Stimulated activated CD4-positive, alpha-beta T cell treated with anti-CD3 and anti-CD28 coated beads, Interleukin-4, amount 100 ng/mL, for 4 hours (primary cell): ENCODE data around the gene TMEM79.
A peak's percentile ranks its signal among the peaks of the same experiment; 100 is the strongest.

Source experiments
- DNase-seq, 2 experiments: peaks; one replicate each; pipeline ENCODE4 v3.0.0-alpha.2; 2020

TMEM79 gene, protein sequence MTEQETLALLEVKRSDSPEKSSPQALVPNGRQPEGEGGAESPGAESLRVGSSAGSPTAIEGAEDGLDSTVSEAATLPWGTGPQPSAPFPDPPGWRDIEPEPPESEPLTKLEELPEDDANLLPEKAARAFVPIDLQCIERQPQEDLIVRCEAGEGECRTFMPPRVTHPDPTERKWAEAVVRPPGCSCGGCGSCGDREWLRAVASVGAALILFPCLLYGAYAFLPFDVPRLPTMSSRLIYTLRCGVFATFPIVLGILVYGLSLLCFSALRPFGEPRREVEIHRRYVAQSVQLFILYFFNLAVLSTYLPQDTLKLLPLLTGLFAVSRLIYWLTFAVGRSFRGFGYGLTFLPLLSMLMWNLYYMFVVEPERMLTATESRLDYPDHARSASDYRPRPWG

DNA sequence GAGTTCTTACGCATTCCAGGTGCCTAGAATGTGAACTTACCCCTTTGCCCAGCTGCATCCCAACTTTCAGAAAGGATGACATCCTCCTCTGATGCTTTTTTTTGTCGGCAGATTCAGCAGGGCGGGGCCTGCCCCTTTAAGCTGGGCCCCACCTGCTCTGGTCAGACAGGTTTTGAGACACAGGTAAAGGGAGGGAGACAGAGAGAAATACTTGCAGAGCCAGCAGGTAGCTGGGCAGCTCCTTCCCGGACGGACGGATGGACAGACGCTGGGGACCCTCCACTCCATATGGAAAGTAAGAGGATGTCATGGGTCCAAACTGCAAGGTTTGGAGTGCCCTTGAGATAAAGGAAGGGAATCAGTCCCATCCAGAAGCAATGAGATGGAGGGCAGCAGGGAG lies at the start of gene TMEM79:
Gene TMEM79, plus strand, starts transcription at position 214 of the 400 bp plus-strand sequence. CDS start 902 bp downstream, outside the sequence.
- no peak for DNase-seq

DNA sequence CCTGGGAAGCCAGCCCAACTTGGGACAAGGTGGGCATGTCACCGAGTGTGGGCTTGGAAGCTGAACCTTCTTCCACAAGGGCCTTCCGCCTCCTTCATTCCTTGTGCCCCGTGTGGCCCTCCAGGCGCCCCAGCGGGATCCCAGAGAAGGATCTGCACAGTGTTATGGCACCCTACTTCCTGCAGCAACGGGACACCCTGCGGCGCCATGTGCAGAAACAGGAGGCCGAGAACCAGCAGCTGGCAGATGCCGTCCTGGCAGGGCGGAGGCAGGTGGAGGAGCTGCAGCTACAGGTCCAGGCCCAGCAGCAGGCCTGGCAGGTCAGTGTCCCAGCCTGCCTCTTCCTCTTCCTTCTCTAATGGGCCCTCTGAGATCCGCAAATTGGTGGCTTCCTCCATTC lies 48.0 kb upstream of the TMEM79 start:
- DNase-seq, result no peak

DNA sequence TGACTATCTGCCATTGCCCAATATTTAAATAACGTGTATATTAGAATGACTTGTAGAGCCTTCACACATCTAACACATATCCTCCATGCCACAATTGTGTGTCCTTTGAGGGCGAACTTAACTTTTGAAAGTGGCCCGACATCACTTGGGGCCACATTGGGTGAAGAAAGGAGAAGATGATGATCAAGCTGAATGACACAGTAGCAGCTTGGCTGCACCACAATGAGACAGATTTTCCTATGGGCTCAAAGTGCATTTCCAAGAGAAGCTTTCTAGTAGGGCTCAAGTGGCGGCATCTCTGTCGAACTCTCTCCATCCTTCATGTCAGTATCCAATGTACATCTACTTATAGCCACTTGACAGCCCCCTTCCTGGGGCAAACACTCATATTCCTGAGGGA lies 45.9 kb upstream of the TMEM79 start:
- DNase-seq, result no peak

DNA sequence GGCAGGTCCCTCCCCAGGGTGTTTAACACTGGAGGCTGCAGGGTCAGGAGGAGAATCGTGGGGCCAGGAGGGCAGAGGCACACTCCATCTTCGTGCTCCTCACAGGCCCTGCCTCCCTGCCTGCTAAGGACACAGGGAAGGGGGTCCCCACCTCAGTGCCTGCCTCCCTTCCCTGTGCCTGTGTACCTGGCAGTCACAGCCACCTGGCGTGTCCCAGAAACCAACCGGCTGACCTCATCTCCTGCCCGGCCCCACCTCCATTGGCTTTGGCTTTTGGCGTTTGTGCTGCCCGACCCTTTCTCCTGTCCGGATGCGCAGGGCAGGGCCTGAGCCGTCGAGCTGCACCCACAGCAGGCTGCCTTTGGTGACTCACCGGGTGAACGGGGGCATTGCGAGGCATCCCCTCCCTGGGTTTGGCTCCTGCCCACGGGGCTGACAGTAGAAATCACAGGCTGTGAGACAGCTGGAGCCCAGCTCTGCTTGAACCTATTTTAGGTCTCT lies 42.8 kb upstream of the TMEM79 start:
- DNase-seq, result no peak

DNA sequence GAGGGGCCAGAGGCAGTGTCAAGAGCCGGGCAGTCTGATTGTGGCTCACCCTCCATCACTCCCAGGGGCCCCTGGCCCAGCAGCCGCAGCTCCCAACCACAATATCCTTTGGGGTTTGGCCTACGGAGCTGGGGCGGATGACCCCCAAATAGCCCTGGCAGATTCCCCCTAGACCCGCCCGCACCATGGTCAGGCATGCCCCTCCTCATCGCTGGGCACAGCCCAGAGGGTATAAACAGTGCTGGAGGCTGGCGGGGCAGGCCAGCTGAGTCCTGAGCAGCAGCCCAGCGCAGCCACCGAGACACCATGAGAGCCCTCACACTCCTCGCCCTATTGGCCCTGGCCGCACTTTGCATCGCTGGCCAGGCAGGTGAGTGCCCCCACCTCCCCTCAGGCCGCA lies 42.2 kb upstream of the TMEM79 start, which contains the start of gene BGLAP:
Gene BGLAP, plus strand, starts transcription at position 259 of the 400 bp plus-strand sequence. Its CDS starts 48 bp downstream, at position 307.
- no peak for DNase-seq

DNA sequence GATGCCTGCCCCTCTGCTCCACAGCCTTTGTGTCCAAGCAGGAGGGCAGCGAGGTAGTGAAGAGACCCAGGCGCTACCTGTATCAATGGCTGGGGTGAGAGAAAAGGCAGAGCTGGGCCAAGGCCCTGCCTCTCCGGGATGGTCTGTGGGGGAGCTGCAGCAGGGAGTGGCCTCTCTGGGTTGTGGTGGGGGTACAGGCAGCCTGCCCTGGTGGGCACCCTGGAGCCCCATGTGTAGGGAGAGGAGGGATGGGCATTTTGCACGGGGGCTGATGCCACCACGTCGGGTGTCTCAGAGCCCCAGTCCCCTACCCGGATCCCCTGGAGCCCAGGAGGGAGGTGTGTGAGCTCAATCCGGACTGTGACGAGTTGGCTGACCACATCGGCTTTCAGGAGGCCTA lies 41.4 kb upstream of the TMEM79 start:
- no peak for DNase-seq

DNA sequence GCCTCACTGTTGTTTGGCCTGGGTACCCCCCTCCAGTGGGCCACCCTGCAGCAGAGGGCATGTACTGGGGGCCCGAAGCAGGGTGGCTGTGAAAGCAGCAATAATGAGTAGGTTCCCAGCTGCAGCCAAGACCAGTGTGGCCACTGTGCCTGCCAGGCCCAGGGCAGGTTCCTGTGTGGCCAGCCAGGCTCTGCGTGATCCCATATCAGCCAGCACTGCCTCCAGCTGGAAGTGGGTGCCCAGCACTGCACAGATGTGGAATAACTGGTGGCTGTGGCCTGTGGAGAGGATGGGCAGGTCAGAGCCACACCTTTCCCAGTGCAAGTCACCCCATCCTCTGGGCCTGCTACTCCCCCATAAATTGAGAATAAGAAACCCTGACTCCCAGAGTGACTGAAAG lies 40.0 kb upstream of the TMEM79 start:
- DNase-seq, result no peak

DNA sequence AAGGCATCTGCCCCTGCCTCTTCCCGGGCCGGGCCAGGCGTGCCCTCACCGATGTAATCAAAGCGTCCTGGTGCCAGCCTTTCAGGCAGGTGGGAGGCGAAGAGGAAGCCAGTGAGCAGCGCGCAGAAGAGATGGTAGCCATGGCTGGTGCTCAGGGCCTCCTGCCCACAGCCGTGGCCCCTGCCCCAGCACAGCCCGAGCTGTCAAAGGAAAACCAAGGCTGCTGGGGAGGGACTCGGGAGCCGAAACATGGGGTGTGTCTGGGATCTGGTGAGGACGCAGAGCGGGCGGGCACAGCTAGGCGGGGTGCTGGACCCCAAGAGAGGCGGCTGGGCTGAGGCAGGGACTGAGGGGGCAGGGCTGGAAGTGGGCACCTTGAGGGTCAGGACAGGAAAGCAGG lies 39.4 kb upstream of the TMEM79 start:
- no peak for DNase-seq

DNA sequence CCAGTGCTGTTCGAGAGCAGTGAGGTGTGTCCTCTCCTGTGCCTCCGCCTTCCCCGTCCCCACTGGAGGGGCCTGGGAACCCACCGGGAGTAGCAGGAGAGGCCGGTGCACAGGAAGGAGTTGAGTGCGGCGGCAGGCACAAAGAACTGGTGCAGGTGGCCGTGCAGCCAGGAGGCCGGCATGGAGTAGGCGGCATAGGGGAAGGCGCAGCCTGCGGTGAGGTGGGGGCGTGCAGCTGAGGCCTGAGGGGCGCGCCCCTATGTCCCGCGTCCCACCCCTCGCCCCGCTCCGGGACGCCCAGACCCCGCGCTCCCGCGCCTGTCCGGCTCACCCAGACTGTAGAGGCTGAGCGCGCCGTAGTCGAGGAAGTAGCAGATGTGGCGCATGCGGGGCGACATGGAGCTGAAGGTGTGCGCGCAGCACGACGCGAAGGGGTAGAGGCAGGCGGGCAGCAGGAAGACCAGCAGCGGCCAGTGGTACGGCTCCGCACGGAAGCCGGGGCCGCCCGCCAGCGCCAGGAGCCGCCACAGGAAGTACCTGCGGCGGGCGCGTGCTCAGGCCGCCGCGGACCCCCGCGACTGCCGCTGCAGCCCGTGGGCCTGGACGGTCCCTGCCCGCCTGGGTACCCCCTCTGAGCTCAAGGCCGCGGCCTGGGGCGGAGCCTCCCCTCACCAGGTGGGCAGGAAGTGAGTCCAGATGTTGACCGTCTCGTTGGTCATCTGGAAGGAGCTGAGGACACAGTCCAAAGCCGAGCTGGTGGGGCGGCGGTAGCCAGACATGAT lies 38.5 kb upstream of the TMEM79 start:
- peak in 1 of 2 experiments; percentile 39 for DNase-seq

DNA sequence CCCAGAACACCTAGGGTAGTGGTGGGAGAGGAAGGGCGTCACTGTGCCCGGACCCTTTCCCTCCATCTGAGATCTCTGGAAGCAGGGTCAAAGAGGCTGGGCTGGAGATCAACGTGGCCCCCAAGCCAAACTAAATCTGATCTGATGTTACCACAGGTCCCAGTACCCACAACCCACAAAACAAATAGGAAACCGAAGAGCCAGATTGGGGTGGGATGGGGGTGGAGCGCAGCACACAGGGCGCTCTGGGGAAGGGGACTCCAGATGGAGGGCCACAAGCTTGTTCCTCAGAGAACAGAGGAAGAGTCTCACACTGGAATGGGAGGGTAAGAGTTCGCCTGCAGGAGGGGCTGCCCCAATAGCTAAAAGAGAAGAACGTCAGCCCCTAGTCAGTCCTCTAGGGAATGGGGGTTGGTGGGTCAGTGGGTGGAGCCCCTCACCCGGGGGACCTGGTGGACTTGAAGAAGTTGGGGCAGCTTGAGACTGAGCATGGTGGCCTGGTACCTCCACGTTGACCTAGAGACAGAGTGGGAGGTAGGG lies 37.8 kb upstream of the TMEM79 start:
- no peak for DNase-seq

DNA sequence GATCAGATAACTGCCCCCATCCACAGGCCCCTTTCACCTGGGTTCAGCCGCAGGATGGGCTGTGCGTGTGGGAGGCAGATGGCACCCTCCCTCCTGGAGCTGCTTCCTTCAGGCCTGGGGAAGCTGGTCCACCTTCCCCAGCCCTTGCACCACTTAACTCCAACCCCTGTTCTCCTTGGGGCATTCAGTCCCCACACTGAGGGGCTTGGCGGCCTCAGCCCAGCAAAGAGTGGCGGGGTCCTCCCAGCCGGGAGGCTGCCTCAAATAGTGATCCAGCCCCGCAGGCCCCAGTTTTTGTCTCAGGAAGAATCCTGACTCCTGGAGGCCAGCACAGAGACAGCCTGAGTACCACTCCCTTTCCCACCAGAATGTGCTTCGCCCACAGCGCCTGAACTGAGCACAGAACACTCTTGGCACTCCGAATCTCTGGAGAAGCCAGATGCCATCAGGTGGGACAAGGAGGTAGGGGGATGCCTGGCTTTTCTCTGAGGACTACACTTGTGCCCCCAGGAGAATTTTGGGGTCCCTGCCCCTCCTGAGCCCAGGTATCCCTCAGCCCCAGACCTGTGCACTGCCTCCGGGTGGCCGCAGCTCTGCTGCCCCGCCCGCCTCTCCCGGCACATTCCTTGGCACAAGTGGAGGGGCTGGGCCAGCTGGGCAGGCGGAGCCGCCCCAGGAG lies 37.2 kb upstream of the TMEM79 start:
- DNase-seq, result no peak

DNA sequence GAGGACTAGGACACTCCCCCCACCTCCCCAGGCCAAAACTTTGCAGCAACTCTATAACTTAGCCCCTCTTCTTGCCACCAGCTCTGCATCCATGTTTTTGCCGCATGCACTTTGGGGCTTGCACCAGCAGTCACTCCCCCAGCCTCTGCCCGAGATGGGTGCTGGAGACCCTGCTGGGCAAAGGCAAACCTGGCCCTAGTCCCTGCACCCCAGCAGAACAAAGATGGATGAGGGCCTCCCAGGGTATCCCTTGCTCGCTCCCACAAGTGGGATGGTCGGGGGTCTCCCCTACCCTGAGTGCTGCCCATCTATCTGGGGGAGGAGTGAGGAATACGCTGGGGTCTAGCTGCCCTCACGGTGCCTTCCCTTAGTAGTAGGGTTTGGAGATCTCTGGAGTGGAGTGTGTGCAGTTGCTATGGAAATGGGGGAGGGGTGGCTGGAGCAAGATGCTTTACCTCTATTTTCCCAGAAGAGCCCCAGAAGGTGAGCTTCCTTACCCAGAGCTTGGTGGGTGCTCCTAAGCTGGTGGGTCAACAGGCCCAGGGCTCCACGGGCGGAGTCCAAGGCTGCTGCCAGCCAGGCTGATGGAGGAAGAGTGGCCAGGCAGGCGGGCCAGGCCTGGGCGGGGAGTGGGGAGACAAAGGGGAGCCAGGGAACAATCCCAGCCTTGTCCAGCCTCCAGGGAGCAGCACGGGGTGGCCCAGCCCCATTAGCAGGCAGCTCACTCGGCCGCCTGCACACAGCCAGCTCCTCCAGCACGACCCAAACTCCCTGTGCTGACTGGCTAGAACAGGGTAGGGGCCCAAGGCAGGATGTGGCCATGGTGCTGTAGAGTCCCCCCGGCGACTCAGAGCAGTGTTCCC lies 36.4 kb upstream of the TMEM79 start, which contains the start of gene PAQR6:
Gene PAQR6, minus strand, starts transcription at position 597 of the 863 bp plus-strand sequence. CDS start 1,325 bp downstream, outside the sequence.
- no peak for DNase-seq

DNA sequence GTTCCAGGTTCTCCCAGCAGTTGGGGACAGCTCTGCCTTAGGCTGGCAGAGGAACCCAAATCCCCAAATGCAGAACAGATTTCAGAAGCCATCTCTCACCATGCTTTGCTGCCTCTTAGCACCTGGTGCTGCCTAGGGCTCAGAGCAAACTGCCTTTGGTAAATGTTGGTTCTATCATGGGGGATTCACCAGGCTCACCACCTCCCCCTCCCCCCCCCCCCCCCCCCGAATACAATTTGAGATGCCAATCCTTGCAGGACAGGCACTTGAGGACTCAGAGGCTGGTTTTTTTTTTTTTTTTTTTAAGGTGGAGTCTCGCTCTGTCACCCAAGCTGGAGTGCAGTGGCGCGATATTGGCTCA lies 35.8 kb upstream of the TMEM79 start:
- no peak for DNase-seq

DNA sequence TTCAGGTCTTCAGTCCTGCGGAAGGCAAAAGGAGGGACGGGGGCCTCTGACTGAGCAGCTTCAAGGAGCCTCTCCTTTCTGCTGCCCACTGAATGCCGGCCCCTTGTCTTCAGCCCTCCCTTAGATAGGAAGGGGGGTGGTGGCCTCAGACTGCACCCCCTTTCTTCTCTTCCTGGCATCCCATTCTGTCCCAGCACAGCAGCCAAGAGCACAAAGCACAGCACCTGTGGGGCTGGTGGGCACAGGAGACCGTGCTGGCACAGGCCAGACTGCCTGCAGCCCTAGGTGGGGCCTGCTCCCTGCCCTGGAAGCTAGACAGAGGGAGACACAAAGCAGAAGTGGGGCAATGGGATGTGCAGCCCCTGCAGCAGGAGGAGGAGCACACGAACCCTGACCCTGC lies 34.5 kb upstream of the TMEM79 start:
- DNase-seq, result no peak

DNA sequence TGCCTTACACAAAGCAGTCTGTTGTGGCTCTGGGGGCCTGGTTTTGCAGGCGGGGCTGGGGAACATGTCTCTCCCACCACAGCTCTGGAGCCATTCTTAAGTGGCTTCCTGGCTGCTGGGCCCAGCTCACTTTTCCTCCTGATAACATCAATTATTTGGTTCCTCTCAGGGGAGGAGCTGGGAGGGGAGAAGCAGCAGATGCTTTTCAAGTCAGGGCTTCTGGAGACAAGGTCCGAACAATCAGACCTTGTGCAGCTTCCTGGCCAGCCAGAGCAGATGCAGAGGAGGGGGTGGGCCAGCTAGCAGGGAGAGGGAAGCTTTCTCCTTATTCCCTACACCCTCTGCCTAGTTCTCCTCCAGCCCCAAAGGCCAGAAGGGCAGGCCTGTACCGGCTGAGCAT lies 32.6 kb upstream of the TMEM79 start:
- DNase-seq, result no peak

DNA sequence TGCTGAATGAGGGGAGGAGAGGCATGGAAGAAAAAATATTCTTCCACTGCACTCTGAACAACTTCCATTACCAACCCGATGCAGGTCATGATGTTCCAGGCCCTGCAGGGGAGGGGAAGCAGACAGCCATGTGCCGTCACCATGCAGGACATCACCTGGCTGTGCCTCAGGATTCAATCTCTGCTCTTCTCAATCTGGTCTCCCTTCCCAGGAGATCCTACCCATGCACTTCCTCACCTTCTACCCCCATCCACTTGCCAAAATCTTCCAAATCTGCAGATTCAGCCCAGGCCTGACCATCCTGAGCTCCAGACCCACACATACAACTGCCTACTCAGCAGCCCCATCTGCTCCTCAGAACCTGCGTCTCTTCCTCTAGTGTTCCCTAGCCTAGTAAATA lies 30.5 kb upstream of the TMEM79 start:
- no peak for DNase-seq

DNA sequence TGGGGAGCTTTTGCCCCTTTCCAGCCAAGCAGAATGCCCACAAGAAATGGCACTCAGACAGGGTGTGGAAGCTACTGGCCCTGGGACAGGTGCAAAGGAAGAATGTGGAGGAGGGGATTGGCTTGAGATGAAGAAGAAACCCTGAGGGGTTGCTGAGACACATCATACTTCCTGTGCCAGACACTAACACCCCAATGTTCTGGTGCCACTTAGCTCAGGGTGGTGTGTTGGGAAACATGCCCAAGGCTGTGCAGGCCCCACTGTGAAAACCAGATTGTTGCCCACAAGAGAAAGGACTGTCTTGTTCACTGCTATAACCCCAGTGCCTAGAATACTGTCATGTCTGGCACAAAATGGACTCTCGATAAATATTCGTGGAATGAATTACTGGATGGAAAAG lies 26.4 kb upstream of the TMEM79 start:
- DNase-seq, result no peak

DNA sequence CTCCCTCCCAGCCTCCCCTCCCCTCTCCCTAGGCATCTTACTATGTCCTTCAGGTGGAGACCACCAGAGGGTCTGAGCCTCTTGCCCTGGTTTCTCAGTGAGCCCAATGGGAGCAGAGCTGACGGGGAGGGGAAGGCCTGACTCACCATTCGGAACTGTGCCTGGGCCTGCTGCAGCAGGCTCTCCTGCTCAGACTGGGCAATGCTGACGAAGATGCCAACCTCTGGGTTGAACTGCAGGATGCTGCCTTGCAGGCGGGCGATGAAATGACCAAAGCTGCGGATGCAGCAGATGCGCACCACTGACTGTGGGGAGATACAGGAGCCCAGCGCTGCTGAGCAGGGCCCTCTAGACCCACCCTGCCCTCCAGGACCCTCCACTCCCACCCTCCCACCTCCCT lies 25.3 kb upstream of the TMEM79 start:
- no peak for DNase-seq

DNA sequence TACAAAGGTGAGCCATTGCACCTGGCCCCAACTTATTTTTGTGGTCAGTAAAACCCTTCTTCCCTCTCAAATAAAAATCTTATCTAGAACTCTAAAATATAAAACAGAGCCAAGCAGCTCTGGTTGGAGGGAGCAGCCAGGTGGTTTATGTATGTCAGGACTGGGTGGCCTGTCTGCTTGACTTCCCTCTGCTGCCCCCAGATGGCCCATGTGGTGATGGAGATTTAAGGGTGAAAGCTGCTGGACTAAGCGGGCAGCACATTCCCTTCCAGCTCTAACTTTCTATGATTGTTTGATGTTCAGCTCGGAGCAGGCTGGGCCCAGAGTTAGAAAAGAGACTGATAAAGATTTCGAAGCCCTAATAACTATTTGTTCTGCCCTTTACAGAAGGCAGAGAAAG lies 24.3 kb upstream of the TMEM79 start:
- no peak for DNase-seq

DNA sequence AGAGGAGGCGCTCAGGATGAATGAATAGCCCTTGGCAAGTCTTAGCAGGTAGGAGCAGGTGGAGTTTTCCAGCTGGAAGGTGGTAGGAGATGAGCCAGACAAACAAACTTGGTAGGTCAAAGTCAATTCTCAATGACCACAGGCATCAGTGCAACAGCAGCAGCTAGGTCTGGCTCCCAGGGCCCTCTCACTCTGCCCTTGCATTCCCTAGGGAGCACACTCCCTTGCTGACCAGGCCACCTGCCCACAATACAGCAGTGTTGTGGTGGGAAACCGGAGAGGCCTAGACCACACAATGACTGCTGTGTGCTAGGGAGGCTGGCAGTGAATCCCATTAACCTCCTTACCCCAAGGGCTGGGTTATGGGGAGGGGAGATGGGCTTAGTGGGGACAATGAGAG lies 23.2 kb upstream of the TMEM79 start:
- DNase-seq, result no peak

DNA sequence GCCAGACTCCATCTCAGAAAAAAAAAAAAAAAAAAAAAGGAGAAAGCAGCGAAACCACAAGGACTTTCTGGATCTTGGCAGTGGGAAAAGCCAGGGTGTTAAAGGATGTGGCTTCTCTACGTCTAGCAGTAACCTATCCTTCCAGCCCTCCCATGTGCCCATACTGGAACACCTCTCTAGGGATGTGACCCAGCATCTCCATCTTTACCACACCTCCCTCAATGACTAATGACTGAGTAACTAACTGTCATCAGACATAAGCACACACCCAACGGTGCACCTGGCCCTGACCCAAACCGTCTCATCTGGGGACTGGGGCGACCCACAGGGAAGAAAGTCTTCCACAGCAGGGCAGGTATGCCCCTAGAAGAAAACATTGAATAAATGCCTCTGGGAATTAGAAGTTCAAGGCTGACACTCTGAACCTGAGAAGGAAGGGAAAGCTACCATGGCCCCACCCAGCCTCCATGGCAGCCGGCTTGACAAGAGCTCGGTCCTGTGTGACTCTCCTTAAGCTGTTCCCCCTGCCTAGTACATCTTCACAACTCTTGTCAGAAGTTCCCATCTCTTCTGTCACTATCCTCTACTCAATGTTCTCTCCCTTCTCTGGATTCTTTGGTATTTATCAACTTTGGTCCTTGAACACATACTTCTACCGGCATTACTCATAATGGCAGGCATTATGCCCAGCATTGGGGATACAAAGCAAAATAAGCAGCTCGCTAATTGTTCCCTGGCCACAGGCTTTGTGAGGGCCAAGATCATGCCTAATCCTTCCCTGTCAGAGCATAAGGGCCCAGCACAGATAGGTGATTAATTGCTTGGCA lies 21.5 kb upstream of the TMEM79 start:
- DNase-seq, result no peak
